GM19328 (cell line): ENCODE measurements around the gene ZNFX1.
A peak's percentile ranks its signal among the peaks of the same experiment; 100 is the strongest.
"Not testable (repeated sequence)": the region's sequence is repeated elsewhere in the genome, so short reads cannot be mapped to it uniquely, and the experiment has no call there.

Experiments
- ATAC-seq: cut with Tn5 transposase; IDR thresholded peaks from one replicate; pipeline ENCODE4 v1.9.1; 2021; ENCODE audit warnings: mild to moderate bottlenecking, moderate library complexity; ENCODE audit not compliant: unreplicated experiment

Gene ZNFX1

DNA sequence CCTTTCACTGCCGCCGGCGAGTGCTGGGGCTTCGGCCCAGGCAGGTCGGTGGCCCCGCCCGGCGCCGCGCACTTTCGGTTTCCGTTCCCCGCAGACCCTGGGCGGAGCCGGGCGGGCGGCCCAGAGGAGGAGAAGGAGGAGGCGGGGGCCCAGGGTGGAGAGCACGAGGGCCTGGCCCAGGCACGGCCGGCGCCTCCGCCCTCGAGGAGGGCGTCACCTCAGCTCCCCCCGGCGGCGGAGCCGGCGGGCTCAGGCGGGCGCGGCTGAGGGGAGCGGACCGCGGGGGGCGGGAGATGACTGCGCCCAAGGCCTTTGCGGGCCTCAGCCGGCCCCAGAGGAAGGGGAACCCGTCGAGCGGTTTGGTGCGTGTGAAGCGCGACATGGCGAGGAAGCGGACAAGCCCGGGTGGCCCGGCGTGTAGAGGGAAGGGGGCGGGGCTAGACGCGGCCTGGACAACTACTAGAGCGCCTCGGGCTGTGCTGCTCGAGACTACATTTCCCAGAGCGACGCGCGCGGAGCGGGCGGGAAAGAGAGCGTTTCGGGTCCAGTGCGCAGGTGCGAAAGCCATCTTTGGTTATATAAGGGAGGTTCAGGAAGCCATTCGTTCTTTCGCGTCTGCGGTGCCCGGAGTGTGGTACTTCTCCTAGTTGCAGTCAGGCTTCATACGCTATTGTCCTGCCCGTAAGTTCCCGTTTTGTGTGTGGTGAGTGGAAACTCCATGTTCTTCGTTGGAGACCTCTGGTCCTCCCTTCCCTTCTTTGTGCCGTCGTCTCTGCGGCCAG is at the start of gene ZNFX1:
Gene ZNFX1, minus strand, starts transcription at position 22 of the 782 bp plus-strand sequence. CDS start 2,218 bp downstream, outside the sequence.
- peak; percentile 89 for ATAC-seq

- no peak for ATAC-seq
Measured at GRCh38 chr20:49326026-49326425, 48.2 kb upstream of the ZNFX1 start.

- ATAC-seq = no peak
Measured at GRCh38 chr20:49324306-49324705, 46.4 kb upstream of the ZNFX1 start.

DNA sequence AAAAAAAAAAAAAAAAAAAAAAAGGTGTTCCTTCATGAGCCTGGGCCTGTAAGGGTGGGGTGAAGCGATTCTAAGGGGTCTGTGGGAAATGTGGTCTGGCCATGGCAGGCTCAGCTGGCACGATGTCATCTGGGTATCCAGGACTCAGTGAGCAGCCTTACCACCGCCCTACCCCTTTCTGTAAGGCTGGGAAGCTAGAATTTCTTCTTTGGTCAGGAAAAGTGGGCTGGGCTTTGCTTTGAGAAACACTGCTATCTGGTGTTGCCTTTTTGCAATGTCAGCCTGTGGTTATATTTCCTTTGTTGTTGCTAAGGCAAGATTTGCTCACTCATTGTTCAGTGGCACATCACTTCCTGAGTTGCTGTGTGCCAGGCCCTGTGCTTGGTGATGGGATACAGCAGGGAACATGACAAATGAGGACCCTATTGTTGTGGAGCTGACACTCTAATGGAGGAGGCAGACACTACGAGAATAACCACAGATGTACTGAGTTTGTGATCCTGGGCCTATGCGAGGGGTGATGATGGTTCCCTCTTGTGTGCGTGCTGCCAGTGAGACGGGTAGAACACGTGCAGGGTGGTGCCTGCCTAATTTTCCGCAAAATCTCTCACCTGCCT is 45.9 kb upstream of the ZNFX1 start:
- no peak for ATAC-seq

- ATAC-seq = no peak
Measured at GRCh38 chr20:49320460-49320859, 42.6 kb upstream of the ZNFX1 start.

DNA sequence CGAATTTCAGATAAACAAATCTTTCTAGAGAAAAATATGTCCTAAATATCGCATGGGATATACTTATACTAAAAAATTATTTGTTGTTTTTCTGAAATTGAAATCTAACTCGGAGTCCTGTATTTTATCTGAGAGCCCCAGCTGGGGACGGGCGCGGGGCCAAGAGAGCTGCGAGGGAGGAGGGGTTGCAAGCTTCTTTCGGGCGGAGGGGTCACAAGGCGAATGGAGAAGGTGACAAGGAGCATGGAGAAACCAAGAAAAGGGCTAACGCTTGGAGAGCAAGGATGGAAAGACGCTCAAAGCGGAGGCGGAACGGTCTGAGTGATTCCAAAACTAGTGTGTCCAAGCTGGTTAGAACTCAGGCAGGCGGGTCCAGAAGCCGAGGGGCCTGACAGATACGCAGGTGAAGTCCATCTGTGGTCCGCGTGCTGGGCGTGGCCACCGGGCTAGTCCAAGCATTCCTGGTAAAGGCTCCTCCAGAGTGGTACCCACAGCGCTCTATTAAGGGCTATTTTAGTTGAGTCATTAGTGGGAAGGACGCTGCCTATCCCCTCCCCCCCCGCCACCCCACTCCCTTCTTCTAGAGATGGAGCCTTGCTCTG is 41.5 kb upstream of the ZNFX1 start:
- no peak for ATAC-seq

DNA sequence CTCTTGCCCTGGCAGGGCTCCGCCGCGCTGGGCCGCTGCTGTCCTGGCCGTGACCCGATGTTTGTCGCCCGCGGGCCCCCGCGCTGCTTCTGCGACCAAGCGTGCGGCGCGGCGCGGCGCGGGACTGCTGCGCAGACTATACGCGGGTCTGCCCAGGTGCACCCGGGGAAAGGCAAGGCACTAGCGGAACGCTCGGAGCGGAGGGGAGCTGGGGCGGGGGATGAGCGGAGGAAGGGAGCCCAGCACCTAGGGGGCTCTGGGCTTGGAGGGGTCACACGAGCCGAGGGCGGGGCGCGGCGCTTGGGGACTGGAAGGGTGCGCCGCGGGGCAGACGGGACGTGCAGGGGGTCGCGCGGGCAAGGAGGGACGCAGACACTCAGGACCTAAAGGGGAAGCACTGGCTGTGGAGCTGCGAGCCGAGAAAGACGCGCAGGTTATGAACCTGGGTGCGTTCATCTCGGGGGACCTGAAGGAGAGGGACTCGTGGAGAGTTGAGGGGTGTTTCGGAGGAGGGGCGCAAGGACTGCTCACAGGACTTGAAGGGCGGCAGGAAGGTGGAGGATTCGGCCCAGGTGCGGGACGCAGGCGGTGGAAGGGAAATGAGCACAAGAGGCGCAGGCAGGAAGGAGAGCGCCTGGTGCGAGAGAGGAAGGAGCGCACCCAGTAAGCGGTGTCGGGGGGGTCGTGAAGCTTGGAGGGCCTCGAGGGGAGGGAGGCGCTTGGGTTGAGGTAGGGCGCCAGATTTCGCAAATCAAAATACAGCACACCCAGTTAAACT is 40.8 kb upstream of the ZNFX1 start:
- ATAC-seq = no peak

DNA sequence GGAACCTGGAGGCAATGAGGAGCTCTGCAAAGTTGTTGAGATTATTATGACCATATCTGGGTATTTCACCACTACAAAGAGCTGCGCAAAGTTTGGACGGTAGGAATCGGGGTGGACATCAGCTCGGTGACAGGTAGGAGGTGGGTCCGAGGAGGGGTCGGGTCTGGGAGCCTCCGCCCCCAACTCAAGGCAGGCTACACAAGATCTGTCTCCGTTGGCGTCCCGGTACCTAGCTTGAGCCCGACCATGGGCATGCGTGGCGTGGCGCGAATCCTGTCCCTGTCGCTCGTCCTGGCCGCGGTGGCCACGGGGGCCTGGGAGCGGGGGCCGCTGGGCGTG is 40.2 kb upstream of the ZNFX1 start:
- ATAC-seq = no peak

DNA sequence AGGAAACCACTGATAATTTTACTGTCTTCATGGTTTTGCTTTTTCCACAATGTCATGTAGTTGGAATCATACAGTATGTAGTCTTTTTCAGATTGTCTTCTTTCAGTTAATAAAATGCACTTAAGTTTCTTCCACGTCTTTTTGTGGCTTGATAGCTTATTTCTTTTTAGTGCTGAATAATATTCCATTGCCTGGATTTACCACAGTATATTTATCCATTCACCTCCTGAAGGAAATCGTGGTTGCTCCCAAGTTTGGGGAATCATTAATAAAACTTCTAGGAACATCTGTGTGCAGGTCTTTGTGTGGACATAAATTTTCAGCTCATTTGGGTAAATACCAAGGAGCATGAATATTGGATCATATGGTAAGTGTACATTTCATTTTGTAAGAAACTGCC is 38.8 kb upstream of the ZNFX1 start:
- ATAC-seq = no peak

GRCh38 chr20:49315580-49315979 is 37.7 kb upstream of the ZNFX1 start:
- ATAC-seq = no peak

GRCh38 chr20:49314052-49314451 is 36.2 kb upstream of the ZNFX1 start:
- not testable (repeated sequence) for ATAC-seq

DNA sequence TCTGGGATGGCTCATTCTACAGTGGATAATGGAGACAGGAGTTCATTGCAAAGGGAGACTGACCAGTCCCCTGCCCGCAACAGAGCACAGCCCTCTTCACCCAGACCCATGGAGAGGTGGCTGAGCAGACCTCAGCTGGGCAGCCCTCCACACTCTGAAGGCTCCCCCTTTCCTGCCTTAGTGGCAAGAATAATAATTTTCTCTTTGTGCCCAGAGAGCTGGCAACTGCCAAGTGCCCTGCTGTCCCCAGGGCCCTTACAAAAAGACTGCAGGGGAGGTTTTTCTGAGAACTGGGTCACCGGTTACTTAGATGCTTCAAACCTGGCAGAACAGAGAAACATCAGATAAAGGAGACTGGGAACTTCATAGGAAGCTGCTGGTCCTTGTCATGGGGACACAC is 35.4 kb upstream of the ZNFX1 start:
- ATAC-seq = no peak

GRCh38 chr20:49312661-49313060 is 34.8 kb upstream of the ZNFX1 start:
- no peak for ATAC-seq

- ATAC-seq = no peak
Measured at GRCh38 chr20:49310705-49311104, 32.8 kb upstream of the ZNFX1 start.

DNA sequence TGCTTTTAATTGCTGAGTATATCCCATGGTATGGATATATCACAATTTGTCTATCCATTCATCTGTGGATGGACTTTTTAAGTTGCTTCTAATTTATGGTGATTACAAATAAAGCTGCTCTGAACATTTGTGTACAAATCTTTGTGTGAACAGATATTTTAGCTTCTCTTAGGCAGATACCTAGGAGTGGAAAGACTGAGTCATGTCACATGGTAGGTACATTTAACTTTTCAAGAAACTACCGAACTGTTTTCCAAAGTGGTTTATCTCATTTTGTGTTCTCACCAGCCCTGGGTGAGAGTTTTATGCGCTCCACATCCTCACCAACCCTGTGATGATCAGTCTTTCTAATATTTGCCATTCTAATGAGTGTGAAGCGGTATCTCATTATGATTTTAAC is 31.0 kb upstream of the ZNFX1 start:
- ATAC-seq = no peak

- no peak for ATAC-seq
Measured at GRCh38 chr20:49306903-49307620, 29.2 kb upstream of the ZNFX1 start.

DNA sequence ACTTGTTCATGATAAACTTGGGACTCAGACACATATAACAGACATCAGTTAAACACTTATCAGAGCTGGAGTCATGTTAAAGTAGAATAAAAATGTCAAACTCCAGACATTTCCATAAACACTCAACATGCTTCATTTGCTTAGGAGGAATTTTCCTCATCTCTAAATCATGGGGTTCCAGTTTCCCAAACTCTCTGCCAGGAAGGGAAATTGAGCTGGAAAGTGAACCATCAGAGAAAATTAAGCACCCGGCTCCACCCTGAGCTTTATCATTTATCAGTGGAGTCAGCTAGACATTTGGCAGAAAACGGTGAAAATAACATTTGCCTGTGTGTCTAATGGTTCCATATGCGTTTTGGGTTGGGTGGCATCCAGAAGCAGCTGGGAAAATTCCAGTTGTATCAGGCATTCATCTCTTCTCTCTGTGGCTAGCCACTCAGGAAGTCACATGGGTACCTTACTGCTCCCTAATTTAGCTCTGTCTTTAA is 25.3 kb upstream of the ZNFX1 start:
- no peak for ATAC-seq

GRCh38 chr20:49297605-49298530 is 20.0 kb upstream of the ZNFX1 start:
- no peak for ATAC-seq

- ATAC-seq = not testable (repeated sequence)
Measured at GRCh38 chr20:49294002-49294654, 16.3 kb upstream of the ZNFX1 start.
